HCT116 (cell line): ENCODE data around the gene DNAJB7. TPM values are rescaled to one million over a fixed set of nuclear protein-coding genes. Genes with fewer than 3 reads are reported as not detected.
"Not testable (repeated sequence)": the region's sequence is repeated elsewhere in the genome, so short reads cannot be mapped to it uniquely, and the experiment has no call there.

Experiments used
- ATAC-seq: fragments of 200-7000 bp; cut with Tn5 transposase; 2 replicates; pipeline ENCODE4 v1.9.1; 2020; ENCODE audit warnings: mild to moderate bottlenecking, moderate library complexity
- BruUV-seq: library from RNA; stranded (reverse); fragments of 400-500 nt; replicated peaks from 2 replicates; lab custom pipeline; 2021; lab: Mats Ljungman, UMichigan
- CTCF ChIA-PET: fragments of 300-600 bp; sonication (Branson Sonifier 250); formaldehyde crosslinking; loops from one replicate; lab custom pipeline; 2021; ENCODE audit warnings: antibody characterized with exemption; lab: Charles Lee
- POLR2A ChIA-PET: fragments of 300-600, 350-600 bp; sonication (Branson Sonifier 250); formaldehyde crosslinking; loops from one replicate; lab custom pipeline; 2021; ENCODE audit warnings: antibody characterized with exemption; lab: Charles Lee
- RAD21 ChIA-PET, 2 experiments: fragments of 300-600 bp; sonication (Branson Sonifier 250); formaldehyde crosslinking; loops; one replicate each; lab custom pipeline; 2023; ENCODE audit warnings: low total read pairs in 2 of 2; ENCODE audit not compliant: uncharacterized antibody in 2 of 2, unreplicated experiment in 2 of 2, low non-redundant PET in 1 of 2; lab: Charles Lee
- DNase-seq: peaks from one replicate; pipeline ENCODE4 v3.0.0-alpha.2; 2010; ENCODE audit warnings: low read depth, low spot score
- H2AFZ ChIP-seq: fragments of 200-600 bp; shearing (Covaris generic), sonication (generic); 2 replicates; pipeline ENCODE4 v1.6.1; 2017; ENCODE audit warnings: low read depth, mixed run types, mixed read lengths, antibody characterized with exemption, low read length; ENCODE audit not compliant: poor library complexity, severe bottlenecking
- H3K27ac ChIP-seq: 2 replicates; pipeline ENCODE4 v1.5.1; 2012; ENCODE audit warnings: low read depth, low read length
- H3K27me3 ChIP-seq: fragments of 200-600 bp; sonication (generic); 2 replicates; pipeline ENCODE4 v1.6.1; 2016; ENCODE audit warnings: mixed run types, low read length, mixed read lengths; ENCODE audit not compliant: insufficient read depth
- H3K36me3 ChIP-seq, 2 experiments: fragments of 200-500 bp in 1 of 2; fragments of 200-600 bp in 1 of 2; sonication (Bioruptor generic) in 1 of 2; sonication (generic) in 1 of 2; 2 replicates each; pipeline versions ENCODE4 v1.5.1 to v1.6.1; 2014 to 2016; ENCODE audit warnings: low read length in 2 of 2, inconsistent platforms in 1 of 2, mixed read lengths in 1 of 2, mixed run types in 1 of 2; ENCODE audit not compliant: insufficient read depth in 2 of 2, control insufficient read depth in 1 of 2
- H3K4me1 ChIP-seq, 2 experiments: fragments of 200-600 bp in 1 of 2; sonication (generic) in 1 of 2; 2 replicates each; pipeline versions ENCODE4 v1.5.1 to v1.6.1; 2012 to 2017; ENCODE audit warnings: low read length in 2 of 2, inconsistent platforms in 1 of 2, mild to moderate bottlenecking in 1 of 2, mixed read lengths in 1 of 2, mixed run types in 1 of 2, moderate library complexity in 1 of 2; ENCODE audit not compliant: insufficient read depth in 2 of 2, control insufficient read depth in 1 of 2
- H3K4me2 ChIP-seq: fragments of 200-600 bp; sonication (generic); 2 replicates; pipeline ENCODE4 v1.6.1; 2017; ENCODE audit warnings: mixed run types, low read length, mixed read lengths
- H3K4me3 ChIP-seq, 2 experiments: fragments of 200-600 bp in 1 of 2; sonication (generic) in 1 of 2; replicated peaks in 1 of 2; 2 replicates each; pipeline ENCODE4 v1.5.1; 2011 to 2016; ENCODE audit warnings: low read length in 2 of 2, control low read depth in 1 of 2, low read depth in 1 of 2, mild to moderate bottlenecking in 1 of 2, mixed read lengths in 1 of 2, mixed run types in 1 of 2
- H3K79me2 ChIP-seq: fragments of 200-600 bp; sonication (generic); 2 replicates; pipeline ENCODE4 v1.6.1; 2017; ENCODE audit warnings: mild to moderate bottlenecking, mixed run types, low read length, moderate library complexity, mixed read lengths; ENCODE audit not compliant: insufficient read depth
- H3K9ac ChIP-seq: fragments of 200-600 bp; sonication (generic); 2 replicates; pipeline ENCODE4 v1.6.1; 2016; ENCODE audit warnings: low read length, mixed read lengths
- H3K9me2 ChIP-seq: fragments of 200-600 bp; sonication (generic), shearing (Covaris generic); 2 replicates; pipeline ENCODE4 v1.6.1; 2017; ENCODE audit warnings: mixed run types, mild to moderate bottlenecking, moderate library complexity; ENCODE audit not compliant: insufficient read depth
- H3K9me3 ChIP-seq, 2 experiments: fragments of 200-500 bp in 1 of 2; fragments of 200-600 bp in 1 of 2; sonication (Bioruptor generic) in 1 of 2; sonication (generic) in 1 of 2; 2 replicates each; pipeline ENCODE4 v1.6.1; 2014 to 2017; ENCODE audit warnings: low read length in 2 of 2, mixed read lengths in 2 of 2, inconsistent platforms in 1 of 2, low read depth in 1 of 2, mild to moderate bottlenecking in 1 of 2, mixed run types in 1 of 2, moderate library complexity in 1 of 2; ENCODE audit not compliant: control insufficient read depth in 1 of 2, insufficient read depth in 1 of 2
- H4K20me1 ChIP-seq: fragments of 200-600 bp; sonication (generic), shearing (Covaris generic); 2 replicates; pipeline ENCODE4 v1.6.1; 2017; ENCODE audit warnings: mixed run types, mild to moderate bottlenecking, moderate library complexity; ENCODE audit not compliant: insufficient read depth
- CBX3 ChIP-seq: IDR thresholded peaks from 2 replicates; pipeline ENCODE4 v1.6.1; 2012; ENCODE audit warnings: low read depth
- EZH2phosphoT487 ChIP-seq: fragments of 200-600 bp; IDR thresholded peaks from 2 replicates; pipeline ENCODE4 v1.6.1; 2018; ENCODE audit warnings: antibody characterized with exemption, borderline replicate concordance
- SIN3A ChIP-seq: IDR thresholded peaks from 2 replicates; pipeline ENCODE4 v1.6.1; 2012; ENCODE audit warnings: low read depth
- SRF ChIP-seq: IDR thresholded peaks from 2 replicates; pipeline ENCODE4 v1.6.1; 2012; ENCODE audit warnings: low read depth
- YY1 ChIP-seq: IDR thresholded peaks from 2 replicates; pipeline ENCODE4 v1.6.1; 2011; ENCODE audit warnings: low read length, low read depth, moderate library complexity, mild to moderate bottlenecking; ENCODE audit not compliant: insufficient replicate concordance; ENCODE audit errors: extremely low read depth
- ZNF274 ChIP-seq: fragments of 200-500 bp; sonication (Bioruptor generic); IDR thresholded peaks from 2 replicates; pipeline ENCODE4 v1.6.1; 2014; ENCODE audit warnings: mild to moderate bottlenecking, low read depth, low read length, inconsistent platforms
- intact Hi-C: fragments of 100-400 bp; cut with micrococcal nuclease; formaldehyde crosslinking; loops from 2 replicates; pipeline ENCODE4 v1.10.0; 2022
- total RNA-seq: library from RNA; stranded (reverse); gene quantifications from one replicate; pipeline ENCODE4 v1.2.1, GENCODE V29; 2021; ENCODE audit not compliant: unreplicated experiment
- TF ChIP-seq, protein P1 (sequence below): IDR thresholded peaks from 2 replicates; pipeline ENCODE4 v1.6.1; 2011; ENCODE audit warnings: mild to moderate bottlenecking, low read length, moderate library complexity; ENCODE audit not compliant: insufficient replicate concordance; ENCODE audit errors: extremely low read depth
- TF ChIP-seq, protein P2 (sequence below), 3 experiments: fragments of 200-600 bp in 1 of 3; sonication (generic) in 1 of 3; IDR thresholded peaks in 2 of 3; conservative IDR thresholded peaks in 1 of 3; 2 replicates each; pipeline ENCODE4 v1.5.1; 2012 to 2017; ENCODE audit warnings: low read depth in 2 of 3, low read length in 2 of 3, antibody characterized with exemption in 1 of 3, borderline replicate concordance in 1 of 3, control low read depth in 1 of 3, mild to moderate bottlenecking in 1 of 3, mixed read lengths in 1 of 3, mixed run types in 1 of 3, moderate library complexity in 1 of 3; ENCODE audit not compliant: insufficient read depth in 1 of 3
- TF ChIP-seq, protein P3 (sequence below): IDR thresholded peaks from 2 replicates; pipeline ENCODE4 v1.6.1; 2012; ENCODE audit warnings: low read depth

Gene DNAJB7
- total RNA-seq, 1 experiment from 2014 or later: not detected

DNA sequence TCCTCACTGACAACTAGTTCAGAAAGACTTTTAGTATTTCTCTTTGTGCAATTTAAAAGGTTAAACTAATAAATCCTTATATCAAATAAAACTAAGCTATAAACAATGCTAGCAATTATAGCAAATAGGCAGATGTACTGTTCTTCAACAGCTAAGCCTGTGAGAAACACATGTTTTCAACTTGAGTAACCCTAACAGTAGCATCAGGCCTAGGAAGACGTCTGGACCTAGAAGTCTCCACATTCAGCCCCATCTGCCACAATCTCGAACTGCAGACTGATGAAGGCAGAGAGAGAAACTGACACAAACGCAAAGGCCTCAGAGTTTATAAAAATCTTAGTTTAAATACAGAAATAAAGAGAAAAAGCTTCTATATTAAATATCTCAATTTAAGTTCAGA is 8.0 kb downstream of the DNAJB7 start (continued):
- TF ChIP-seq, protein P1, sequence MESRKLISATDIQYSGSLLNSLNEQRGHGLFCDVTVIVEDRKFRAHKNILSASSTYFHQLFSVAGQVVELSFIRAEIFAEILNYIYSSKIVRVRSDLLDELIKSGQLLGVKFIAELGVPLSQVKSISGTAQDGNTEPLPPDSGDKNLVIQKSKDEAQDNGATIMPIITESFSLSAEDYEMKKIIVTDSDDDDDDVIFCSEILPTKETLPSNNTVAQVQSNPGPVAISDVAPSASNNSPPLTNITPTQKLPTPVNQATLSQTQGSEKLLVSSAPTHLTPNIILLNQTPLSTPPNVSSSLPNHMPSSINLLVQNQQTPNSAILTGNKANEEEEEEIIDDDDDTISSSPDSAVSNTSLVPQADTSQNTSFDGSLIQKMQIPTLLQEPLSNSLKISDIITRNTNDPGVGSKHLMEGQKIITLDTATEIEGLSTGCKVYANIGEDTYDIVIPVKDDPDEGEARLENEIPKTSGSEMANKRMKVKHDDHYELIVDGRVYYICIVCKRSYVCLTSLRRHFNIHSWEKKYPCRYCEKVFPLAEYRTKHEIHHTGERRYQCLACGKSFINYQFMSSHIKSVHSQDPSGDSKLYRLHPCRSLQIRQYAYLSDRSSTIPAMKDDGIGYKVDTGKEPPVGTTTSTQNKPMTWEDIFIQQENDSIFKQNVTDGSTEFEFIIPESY: no peak
- TF ChIP-seq YY1: no peak
- TF ChIP-seq EZH2phosphoT487: no peak
- TF ChIP-seq CBX3: no peak

DNA sequence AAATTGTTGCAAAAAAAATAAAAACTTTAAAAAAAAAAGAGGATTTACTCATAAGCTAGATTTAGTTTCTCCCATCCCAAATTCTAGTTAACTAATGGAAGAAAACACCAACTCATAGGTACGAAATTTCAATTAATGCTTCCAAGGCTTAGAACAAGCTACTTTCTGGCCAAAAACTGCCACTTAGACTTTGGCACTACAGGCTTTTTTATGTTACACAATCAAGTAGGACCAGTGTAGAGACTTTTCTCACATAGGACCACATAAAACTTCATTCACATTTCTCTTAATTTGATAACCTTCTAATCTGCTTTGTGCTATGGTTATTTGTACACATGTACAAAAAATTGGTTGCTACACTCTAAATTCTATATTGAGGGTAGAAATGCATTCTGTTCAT is 8.6 kb downstream of the DNAJB7 start:
- CTCF ChIA-PET: no interaction called here
- Histone ChIP-seq H2AFZ (no peak overlapping the region), H3K27me3 (no peaks in the 10 kb centered on the region), H3K4me3 (no peak overlapping the region), H3K9ac (no peak overlapping the region), H3K4me2 (no peak overlapping the region), H3K9me2 (no peaks in the 10 kb centered on the region), H3K27ac (no peak overlapping the region), H3K4me1 (peaks cover 9 to 15% of the 10 kb centered on the region in 2 experiments), H3K79me2 (peaks cover 95% of the 10 kb centered on the region), H4K20me1 (peaks cover 19% of the 10 kb centered on the region; the same call in 1 of the 2 replicates), H3K36me3 (peaks cover 21 to 26% of the 10 kb centered on the region in 2 experiments; a peak in 3 of 4 replicates), H3K9me3 (no peaks in the 10 kb centered on the region)
- no TSS peak for BruUV-seq
- intact Hi-C loops: no loop called here
- no peak for TF ChIP-seq SRF
- TF ChIP-seq EZH2phosphoT487: no peak
- TF ChIP-seq ZNF274: no peak
- TF ChIP-seq, protein P2, sequence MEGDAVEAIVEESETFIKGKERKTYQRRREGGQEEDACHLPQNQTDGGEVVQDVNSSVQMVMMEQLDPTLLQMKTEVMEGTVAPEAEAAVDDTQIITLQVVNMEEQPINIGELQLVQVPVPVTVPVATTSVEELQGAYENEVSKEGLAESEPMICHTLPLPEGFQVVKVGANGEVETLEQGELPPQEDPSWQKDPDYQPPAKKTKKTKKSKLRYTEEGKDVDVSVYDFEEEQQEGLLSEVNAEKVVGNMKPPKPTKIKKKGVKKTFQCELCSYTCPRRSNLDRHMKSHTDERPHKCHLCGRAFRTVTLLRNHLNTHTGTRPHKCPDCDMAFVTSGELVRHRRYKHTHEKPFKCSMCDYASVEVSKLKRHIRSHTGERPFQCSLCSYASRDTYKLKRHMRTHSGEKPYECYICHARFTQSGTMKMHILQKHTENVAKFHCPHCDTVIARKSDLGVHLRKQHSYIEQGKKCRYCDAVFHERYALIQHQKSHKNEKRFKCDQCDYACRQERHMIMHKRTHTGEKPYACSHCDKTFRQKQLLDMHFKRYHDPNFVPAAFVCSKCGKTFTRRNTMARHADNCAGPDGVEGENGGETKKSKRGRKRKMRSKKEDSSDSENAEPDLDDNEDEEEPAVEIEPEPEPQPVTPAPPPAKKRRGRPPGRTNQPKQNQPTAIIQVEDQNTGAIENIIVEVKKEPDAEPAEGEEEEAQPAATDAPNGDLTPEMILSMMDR (IDR thresholded peaks at IDR 0.05 in 2 of 3, conservative IDR thresholded peaks at IDR 0.05 in 1 of 3; ENCODE audit: borderline replicate concordance in 1 of 3, insufficient read depth in 1 of 3, low read depth in 2 of 3, low read length in 2 of 3): no peak
- TF ChIP-seq YY1: no peak
- TF ChIP-seq, protein P3, sequence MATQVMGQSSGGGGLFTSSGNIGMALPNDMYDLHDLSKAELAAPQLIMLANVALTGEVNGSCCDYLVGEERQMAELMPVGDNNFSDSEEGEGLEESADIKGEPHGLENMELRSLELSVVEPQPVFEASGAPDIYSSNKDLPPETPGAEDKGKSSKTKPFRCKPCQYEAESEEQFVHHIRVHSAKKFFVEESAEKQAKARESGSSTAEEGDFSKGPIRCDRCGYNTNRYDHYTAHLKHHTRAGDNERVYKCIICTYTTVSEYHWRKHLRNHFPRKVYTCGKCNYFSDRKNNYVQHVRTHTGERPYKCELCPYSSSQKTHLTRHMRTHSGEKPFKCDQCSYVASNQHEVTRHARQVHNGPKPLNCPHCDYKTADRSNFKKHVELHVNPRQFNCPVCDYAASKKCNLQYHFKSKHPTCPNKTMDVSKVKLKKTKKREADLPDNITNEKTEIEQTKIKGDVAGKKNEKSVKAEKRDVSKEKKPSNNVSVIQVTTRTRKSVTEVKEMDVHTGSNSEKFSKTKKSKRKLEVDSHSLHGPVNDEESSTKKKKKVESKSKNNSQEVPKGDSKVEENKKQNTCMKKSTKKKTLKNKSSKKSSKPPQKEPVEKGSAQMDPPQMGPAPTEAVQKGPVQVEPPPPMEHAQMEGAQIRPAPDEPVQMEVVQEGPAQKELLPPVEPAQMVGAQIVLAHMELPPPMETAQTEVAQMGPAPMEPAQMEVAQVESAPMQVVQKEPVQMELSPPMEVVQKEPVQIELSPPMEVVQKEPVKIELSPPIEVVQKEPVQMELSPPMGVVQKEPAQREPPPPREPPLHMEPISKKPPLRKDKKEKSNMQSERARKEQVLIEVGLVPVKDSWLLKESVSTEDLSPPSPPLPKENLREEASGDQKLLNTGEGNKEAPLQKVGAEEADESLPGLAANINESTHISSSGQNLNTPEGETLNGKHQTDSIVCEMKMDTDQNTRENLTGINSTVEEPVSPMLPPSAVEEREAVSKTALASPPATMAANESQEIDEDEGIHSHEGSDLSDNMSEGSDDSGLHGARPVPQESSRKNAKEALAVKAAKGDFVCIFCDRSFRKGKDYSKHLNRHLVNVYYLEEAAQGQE: no peak
- no peak for TF ChIP-seq SIN3A
- POLR2A ChIA-PET: no interaction called here
- RAD21 ChIA-PET: no interaction called here
- ATAC-seq: no peak
- DNase-seq: no peak

DNA sequence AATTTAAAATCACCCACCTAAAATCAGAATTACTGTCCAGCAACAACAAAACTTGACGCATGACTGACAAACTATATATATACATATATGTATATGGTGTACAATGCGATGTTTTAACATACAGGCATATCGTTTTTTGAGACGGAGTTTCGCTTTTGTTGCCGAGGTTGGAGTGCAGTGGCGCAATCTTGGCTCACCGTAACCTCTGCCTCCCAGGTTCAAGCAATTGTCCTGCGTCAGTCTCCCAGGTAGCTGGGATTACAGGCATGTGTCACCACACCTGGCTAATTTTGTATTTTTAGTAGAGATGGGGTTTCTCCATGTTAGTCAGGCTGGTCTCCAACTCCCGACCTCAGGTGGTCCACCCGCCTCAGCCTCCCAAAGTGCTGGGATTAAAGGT is 16.1 kb downstream of the DNAJB7 start:
- intact Hi-C loops, ATAC-seq, H3K4me3 ChIP-seq, H3K4me2 ChIP-seq, RAD21 ChIA-PET, CTCF ChIA-PET, H3K9ac ChIP-seq, H3K27ac ChIP-seq, BruUV-seq, H3K27me3 ChIP-seq, H3K9me2 ChIP-seq, POLR2A ChIA-PET, DNase-seq, H3K9me3 ChIP-seq, H2AFZ ChIP-seq, H3K4me1 ChIP-seq: not testable (repeated sequence)
- Histone ChIP-seq H3K79me2 (peaks cover 100% of the 10 kb centered on the region), H4K20me1 (peaks cover 18% of the 10 kb centered on the region; the same call in 1 of the 2 replicates), H3K36me3 (peaks cover 55 to 62% of the 10 kb centered on the region in 2 experiments)
